HepG2 (cell line): ENCODE measurements around the gene CTF1. TPM values are rescaled to one million over a fixed set of nuclear protein-coding genes. Genes with fewer than 3 reads are reported as not detected.

Experiments used
- AKAP8 ChIP-seq: sonication (generic); formaldehyde crosslinking; IDR thresholded peaks from 2 replicates; pipeline ENCODE4 v1.5.1; 2020; ENCODE audit warnings: mild to moderate bottlenecking, missing genetic modification reagents
- ZFP1 ChIP-seq: IDR thresholded peaks from 2 replicates; pipeline ENCODE4 v1.6.1; 2016
- ZNF224 ChIP-seq: sonication (generic); formaldehyde crosslinking; IDR thresholded peaks from 2 replicates; pipeline ENCODE4 v1.5.0; 2020; ENCODE audit warnings: mild to moderate bottlenecking, missing genetic modification reagents
- ZNF350 ChIP-seq: sonication (generic); formaldehyde crosslinking; IDR thresholded peaks from 2 replicates; pipeline ENCODE4 v1.4.0; 2020; ENCODE audit warnings: mild to moderate bottlenecking, low read depth, missing genetic modification reagents, borderline replicate concordance
- ZNF557 ChIP-seq: sonication (generic); formaldehyde crosslinking; IDR thresholded peaks from 2 replicates; pipeline ENCODE4 v1.4.0; 2020; ENCODE audit warnings: missing genetic modification reagents
- ZNF562 ChIP-seq: sonication (generic); formaldehyde crosslinking; IDR thresholded peaks from 2 replicates; pipeline ENCODE4 v1.8.0; 2022; ENCODE audit warnings: missing genetic modification reagents, borderline replicate concordance
- polyA plus RNA-seq, 8 experiments: library from polyadenylated mRNA; depleted of rRNA in 3 of 8; stranded (reverse) in 7 of 8; unstranded in 1 of 8; fragments of >200 nt; fragmentation: Illumina TruSeq in 4 of 8; extraction: Trizol in 4 of 8; gene quantifications; 2 replicates each; pipeline versions ENCODE4 v1.2.1 to v1.2.3, GENCODE V29; 2011 to 2016; ENCODE audit warnings: low read depth in 4 of 8, missing spikeins in 1 of 8, mixed read lengths in 1 of 8; ENCODE audit not compliant: insufficient read depth in 1 of 8
- total RNA-seq, 5 experiments: library from RNA; depleted of rRNA; stranded (reverse); fragments of >200 nt; fragmentation: Illumina TruSeq; extraction: Trizol; gene quantifications; 2 replicates each; pipeline ENCODE4 v1.2.3, GENCODE V29; 2016; ENCODE audit warnings: low read depth in 1 of 5
- TF ChIP-seq, protein P1 (sequence below): IDR thresholded peaks from 2 replicates; pipeline ENCODE4 v1.6.1; 2016; ENCODE audit warnings: low read depth
- TF ChIP-seq, protein P2 (sequence below): sonication (generic); formaldehyde crosslinking; IDR thresholded peaks from 2 replicates; pipeline ENCODE4 v1.9.0; 2021; ENCODE audit warnings: mild to moderate bottlenecking, missing genetic modification reagents
- TF ChIP-seq, protein P3 (sequence below): sonication (generic); formaldehyde crosslinking; IDR thresholded peaks from 2 replicates; pipeline ENCODE4 v1.5.0; 2020; ENCODE audit warnings: mild to moderate bottlenecking, missing genetic modification reagents, borderline replicate concordance
- TF ChIP-seq, protein P4 (sequence below): IDR thresholded peaks from 2 replicates; pipeline ENCODE4 v1.6.1; 2016; ENCODE audit warnings: control low read depth

The CTF1 gene
- total and polyA plus RNA-seq, 2 of the 13 experiments (the other 11 are each of a cell fraction or from before 2014, with no cell fraction given) = 0.13 to 1.8 TPM

DNA sequence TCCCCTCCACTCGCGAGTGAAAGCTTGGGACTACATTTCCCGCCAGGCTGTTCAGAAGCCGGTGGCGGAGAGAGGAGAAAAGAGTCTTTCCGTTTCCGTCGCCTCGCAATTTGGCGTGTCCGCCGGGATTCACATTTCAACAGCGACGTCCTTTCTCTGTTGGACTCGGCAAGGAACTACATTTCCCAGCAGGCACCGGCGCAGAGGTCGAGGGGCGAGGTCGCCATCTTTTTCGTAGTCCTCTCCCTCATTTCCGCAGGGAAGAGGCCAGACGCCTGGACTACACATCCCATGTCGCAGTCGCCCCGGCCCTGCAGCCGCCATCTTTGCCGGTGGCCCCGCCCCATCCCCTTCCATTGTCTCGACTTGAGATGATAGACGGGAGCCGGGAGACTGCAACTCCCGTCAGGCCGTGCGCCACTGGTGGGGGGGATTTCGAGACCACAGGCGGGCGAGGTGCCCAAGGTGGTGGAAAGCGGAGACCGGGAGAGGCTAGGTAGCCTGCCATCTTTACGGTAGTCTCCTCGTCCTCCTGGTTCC is 26.1 kb downstream of the CTF1 start (continued):
- TF ChIP-seq ZNF224 = no peak; the same call in 1 of the 2 replicates
- 0 out of 2 replicates have a peak, but pooled peaks have one; percentile 1 for TF ChIP-seq ZNF557 (CRISPR knock-in tag)
- TF ChIP-seq ZFP1 (CRISPR knock-in tag) = no peak; the same call in 1 of the 2 replicates
- TF ChIP-seq, protein P1, sequence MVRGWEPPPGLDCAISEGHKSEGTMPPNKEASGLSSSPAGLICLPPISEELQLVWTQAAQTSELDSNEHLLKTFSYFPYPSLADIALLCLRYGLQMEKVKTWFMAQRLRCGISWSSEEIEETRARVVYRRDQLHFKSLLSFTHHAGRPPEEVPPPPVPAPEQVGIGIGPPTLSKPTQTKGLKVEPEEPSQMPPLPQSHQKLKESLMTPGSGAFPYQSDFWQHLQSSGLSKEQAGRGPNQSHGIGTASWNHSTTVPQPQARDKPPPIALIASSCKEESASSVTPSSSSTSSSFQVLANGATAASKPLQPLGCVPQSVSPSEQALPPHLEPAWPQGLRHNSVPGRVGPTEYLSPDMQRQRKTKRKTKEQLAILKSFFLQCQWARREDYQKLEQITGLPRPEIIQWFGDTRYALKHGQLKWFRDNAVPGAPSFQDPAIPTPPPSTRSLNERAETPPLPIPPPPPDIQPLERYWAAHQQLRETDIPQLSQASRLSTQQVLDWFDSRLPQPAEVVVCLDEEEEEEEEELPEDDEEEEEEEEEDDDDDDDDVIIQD = no peak
- TF ChIP-seq, protein P2, sequence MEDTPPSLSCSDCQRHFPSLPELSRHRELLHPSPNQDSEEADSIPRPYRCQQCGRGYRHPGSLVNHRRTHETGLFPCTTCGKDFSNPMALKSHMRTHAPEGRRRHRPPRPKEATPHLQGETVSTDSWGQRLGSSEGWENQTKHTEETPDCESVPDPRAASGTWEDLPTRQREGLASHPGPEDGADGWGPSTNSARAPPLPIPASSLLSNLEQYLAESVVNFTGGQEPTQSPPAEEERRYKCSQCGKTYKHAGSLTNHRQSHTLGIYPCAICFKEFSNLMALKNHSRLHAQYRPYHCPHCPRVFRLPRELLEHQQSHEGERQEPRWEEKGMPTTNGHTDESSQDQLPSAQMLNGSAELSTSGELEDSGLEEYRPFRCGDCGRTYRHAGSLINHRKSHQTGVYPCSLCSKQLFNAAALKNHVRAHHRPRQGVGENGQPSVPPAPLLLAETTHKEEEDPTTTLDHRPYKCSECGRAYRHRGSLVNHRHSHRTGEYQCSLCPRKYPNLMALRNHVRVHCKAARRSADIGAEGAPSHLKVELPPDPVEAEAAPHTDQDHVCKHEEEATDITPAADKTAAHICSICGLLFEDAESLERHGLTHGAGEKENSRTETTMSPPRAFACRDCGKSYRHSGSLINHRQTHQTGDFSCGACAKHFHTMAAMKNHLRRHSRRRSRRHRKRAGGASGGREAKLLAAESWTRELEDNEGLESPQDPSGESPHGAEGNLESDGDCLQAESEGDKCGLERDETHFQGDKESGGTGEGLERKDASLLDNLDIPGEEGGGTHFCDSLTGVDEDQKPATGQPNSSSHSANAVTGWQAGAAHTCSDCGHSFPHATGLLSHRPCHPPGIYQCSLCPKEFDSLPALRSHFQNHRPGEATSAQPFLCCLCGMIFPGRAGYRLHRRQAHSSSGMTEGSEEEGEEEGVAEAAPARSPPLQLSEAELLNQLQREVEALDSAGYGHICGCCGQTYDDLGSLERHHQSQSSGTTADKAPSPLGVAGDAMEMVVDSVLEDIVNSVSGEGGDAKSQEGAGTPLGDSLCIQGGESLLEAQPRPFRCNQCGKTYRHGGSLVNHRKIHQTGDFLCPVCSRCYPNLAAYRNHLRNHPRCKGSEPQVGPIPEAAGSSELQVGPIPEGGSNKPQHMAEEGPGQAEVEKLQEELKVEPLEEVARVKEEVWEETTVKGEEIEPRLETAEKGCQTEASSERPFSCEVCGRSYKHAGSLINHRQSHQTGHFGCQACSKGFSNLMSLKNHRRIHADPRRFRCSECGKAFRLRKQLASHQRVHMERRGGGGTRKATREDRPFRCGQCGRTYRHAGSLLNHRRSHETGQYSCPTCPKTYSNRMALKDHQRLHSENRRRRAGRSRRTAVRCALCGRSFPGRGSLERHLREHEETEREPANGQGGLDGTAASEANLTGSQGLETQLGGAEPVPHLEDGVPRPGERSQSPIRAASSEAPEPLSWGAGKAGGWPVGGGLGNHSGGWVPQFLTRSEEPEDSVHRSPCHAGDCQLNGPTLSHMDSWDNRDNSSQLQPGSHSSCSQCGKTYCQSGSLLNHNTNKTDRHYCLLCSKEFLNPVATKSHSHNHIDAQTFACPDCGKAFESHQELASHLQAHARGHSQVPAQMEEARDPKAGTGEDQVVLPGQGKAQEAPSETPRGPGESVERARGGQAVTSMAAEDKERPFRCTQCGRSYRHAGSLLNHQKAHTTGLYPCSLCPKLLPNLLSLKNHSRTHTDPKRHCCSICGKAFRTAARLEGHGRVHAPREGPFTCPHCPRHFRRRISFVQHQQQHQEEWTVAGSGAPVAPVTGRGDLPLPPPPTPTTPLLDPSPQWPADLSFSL = no peak
- TF ChIP-seq, protein P3, sequence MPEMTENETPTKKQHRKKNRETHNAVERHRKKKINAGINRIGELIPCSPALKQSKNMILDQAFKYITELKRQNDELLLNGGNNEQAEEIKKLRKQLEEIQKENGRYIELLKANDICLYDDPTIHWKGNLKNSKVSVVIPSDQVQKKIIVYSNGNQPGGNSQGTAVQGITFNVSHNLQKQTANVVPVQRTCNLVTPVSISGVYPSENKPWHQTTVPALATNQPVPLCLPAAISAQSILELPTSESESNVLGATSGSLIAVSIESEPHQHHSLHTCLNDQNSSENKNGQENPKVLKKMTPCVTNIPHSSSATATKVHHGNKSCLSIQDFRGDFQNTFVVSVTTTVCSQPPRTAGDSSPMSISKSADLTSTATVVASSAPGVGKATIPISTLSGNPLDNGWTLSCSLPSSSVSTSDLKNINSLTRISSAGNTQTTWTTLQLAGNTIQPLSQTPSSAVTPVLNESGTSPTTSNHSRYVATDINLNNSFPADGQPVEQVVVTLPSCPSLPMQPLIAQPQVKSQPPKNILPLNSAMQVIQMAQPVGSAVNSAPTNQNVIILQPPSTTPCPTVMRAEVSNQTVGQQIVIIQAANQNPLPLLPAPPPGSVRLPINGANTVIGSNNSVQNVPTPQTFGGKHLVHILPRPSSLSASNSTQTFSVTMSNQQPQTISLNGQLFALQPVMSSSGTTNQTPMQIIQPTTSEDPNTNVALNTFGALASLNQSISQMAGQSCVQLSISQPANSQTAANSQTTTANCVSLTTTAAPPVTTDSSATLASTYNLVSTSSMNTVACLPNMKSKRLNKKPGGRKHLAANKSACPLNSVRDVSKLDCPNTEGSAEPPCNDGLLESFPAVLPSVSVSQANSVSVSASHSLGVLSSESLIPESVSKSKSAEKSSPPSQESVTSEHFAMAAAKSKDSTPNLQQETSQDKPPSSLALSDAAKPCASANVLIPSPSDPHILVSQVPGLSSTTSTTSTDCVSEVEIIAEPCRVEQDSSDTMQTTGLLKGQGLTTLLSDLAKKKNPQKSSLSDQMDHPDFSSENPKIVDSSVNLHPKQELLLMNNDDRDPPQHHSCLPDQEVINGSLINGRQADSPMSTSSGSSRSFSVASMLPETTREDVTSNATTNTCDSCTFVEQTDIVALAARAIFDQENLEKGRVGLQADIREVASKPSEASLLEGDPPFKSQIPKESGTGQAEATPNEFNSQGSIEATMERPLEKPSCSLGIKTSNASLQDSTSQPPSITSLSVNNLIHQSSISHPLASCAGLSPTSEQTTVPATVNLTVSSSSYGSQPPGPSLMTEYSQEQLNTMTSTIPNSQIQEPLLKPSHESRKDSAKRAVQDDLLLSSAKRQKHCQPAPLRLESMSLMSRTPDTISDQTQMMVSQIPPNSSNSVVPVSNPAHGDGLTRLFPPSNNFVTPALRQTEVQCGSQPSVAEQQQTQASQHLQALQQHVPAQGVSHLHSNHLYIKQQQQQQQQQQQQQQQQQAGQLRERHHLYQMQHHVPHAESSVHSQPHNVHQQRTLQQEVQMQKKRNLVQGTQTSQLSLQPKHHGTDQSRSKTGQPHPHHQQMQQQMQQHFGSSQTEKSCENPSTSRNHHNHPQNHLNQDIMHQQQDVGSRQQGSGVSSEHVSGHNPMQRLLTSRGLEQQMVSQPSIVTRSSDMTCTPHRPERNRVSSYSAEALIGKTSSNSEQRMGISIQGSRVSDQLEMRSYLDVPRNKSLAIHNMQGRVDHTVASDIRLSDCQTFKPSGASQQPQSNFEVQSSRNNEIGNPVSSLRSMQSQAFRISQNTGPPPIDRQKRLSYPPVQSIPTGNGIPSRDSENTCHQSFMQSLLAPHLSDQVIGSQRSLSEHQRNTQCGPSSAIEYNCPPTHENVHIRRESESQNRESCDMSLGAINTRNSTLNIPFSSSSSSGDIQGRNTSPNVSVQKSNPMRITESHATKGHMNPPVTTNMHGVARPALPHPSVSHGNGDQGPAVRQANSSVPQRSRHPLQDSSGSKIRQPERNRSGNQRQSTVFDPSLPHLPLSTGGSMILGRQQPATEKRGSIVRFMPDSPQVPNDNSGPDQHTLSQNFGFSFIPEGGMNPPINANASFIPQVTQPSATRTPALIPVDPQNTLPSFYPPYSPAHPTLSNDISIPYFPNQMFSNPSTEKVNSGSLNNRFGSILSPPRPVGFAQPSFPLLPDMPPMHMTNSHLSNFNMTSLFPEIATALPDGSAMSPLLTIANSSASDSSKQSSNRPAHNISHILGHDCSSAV (CRISPR knock-in tag) = no peak
- 0 out of 2 replicates have a peak, but pooled peaks have one; percentile 61 for TF ChIP-seq AKAP8 (CRISPR knock-in tag)
- TF ChIP-seq, protein P4, sequence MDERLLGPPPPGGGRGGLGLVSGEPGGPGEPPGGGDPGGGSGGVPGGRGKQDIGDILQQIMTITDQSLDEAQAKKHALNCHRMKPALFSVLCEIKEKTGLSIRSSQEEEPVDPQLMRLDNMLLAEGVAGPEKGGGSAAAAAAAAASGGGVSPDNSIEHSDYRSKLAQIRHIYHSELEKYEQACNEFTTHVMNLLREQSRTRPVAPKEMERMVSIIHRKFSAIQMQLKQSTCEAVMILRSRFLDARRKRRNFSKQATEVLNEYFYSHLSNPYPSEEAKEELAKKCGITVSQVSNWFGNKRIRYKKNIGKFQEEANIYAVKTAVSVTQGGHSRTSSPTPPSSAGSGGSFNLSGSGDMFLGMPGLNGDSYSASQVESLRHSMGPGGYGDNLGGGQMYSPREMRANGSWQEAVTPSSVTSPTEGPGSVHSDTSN (CRISPR knock-in tag) = peak; percentile 74
- TF ChIP-seq ZNF562 (CRISPR knock-in tag) = no peak
- TF ChIP-seq ZNF350 (CRISPR knock-in tag) = peak; percentile 97
